Ishikawa (cell line): ENCODE data around the gene ZMYND10.

ENCODE experiments used
- CEBPB ChIP-seq: IDR thresholded peaks from 2 replicates; pipeline ENCODE4 v1.6.1; 2012
- CREB1 ChIP-seq: IDR thresholded peaks from 2 replicates; pipeline ENCODE4 v1.6.1; 2012; ENCODE audit warnings: low read depth
- EGR1 ChIP-seq: IDR thresholded peaks from 2 replicates; pipeline ENCODE4 v1.6.1; 2012
- EP300 ChIP-seq: IDR thresholded peaks from 2 replicates; pipeline ENCODE4 v1.6.1; 2012; ENCODE audit warnings: borderline replicate concordance
- FOXM1 ChIP-seq: IDR thresholded peaks from 2 replicates; pipeline ENCODE4 v1.6.1; 2012; ENCODE audit warnings: low read depth, borderline replicate concordance
- MAX ChIP-seq: IDR thresholded peaks from 2 replicates; pipeline ENCODE4 v1.6.1; 2012
- NFIC ChIP-seq: IDR thresholded peaks from 2 replicates; pipeline ENCODE4 v1.6.1; 2012
- RAD21 ChIP-seq: IDR thresholded peaks from 2 replicates; pipeline ENCODE4 v1.6.1; 2012; ENCODE audit warnings: low read depth
- TAF1 ChIP-seq: IDR thresholded peaks from 2 replicates; pipeline ENCODE4 v1.6.1; 2012; ENCODE audit warnings: low read depth, mild to moderate bottlenecking
- TCF12 ChIP-seq: IDR thresholded peaks from 2 replicates; pipeline ENCODE4 v1.6.1; 2012; ENCODE audit warnings: low read depth
- TEAD4 ChIP-seq: IDR thresholded peaks from 2 replicates; pipeline ENCODE4 v1.6.1; 2012
- YY1 ChIP-seq: IDR thresholded peaks from 2 replicates; pipeline ENCODE4 v1.6.1; 2012; ENCODE audit warnings: low read depth
- TF ChIP-seq, protein P1 (sequence below): IDR thresholded peaks from 2 replicates; pipeline ENCODE4 v1.6.1; 2012; ENCODE audit warnings: low read depth, mild to moderate bottlenecking
- TF ChIP-seq, protein P2 (sequence below): IDR thresholded peaks from 2 replicates; pipeline ENCODE4 v1.6.1; 2012

- TF ChIP-seq MAX: no peak
- TF ChIP-seq FOXM1: no peak
- TF ChIP-seq, protein P1, sequence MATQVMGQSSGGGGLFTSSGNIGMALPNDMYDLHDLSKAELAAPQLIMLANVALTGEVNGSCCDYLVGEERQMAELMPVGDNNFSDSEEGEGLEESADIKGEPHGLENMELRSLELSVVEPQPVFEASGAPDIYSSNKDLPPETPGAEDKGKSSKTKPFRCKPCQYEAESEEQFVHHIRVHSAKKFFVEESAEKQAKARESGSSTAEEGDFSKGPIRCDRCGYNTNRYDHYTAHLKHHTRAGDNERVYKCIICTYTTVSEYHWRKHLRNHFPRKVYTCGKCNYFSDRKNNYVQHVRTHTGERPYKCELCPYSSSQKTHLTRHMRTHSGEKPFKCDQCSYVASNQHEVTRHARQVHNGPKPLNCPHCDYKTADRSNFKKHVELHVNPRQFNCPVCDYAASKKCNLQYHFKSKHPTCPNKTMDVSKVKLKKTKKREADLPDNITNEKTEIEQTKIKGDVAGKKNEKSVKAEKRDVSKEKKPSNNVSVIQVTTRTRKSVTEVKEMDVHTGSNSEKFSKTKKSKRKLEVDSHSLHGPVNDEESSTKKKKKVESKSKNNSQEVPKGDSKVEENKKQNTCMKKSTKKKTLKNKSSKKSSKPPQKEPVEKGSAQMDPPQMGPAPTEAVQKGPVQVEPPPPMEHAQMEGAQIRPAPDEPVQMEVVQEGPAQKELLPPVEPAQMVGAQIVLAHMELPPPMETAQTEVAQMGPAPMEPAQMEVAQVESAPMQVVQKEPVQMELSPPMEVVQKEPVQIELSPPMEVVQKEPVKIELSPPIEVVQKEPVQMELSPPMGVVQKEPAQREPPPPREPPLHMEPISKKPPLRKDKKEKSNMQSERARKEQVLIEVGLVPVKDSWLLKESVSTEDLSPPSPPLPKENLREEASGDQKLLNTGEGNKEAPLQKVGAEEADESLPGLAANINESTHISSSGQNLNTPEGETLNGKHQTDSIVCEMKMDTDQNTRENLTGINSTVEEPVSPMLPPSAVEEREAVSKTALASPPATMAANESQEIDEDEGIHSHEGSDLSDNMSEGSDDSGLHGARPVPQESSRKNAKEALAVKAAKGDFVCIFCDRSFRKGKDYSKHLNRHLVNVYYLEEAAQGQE: no peak
- no peak for TF ChIP-seq CEBPB
- TF ChIP-seq EP300: no peak
- TF ChIP-seq TEAD4: no peak
- no peak for TF ChIP-seq TAF1
- TF ChIP-seq YY1: no peak
- TF ChIP-seq TCF12: no peak
- no peak for TF ChIP-seq CREB1
- TF ChIP-seq EGR1: no peak
- TF ChIP-seq NFIC: no peak
- TF ChIP-seq, protein P2, sequence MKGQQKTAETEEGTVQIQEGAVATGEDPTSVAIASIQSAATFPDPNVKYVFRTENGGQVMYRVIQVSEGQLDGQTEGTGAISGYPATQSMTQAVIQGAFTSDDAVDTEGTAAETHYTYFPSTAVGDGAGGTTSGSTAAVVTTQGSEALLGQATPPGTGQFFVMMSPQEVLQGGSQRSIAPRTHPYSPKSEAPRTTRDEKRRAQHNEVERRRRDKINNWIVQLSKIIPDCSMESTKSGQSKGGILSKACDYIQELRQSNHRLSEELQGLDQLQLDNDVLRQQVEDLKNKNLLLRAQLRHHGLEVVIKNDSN: no peak
- TF ChIP-seq RAD21: no peak
Observed at GRCh38 chr3:50378024-50378423, 32.5 kb upstream of the ZMYND10 start.
